Astrocyte (in vitro differentiated cells and primary cell): ENCODE results near the gene SLC5A3. TPM values are rescaled to one million over a fixed set of nuclear protein-coding genes. Genes with fewer than 3 reads are reported as not detected.
A peak's percentile ranks its signal among the peaks of the same experiment; 100 is the strongest.

ENCODE experiments used
- DNase-seq: peaks from one replicate; pipeline ENCODE4 v3.0.0-alpha.2; 2010; ENCODE audit warnings: low read depth
- FAIRE-seq: peaks from 2 replicates; lab custom pipeline; 2011; peaks lifted over from hg19 to GRCh38; lab: Jason Lieb, UNC
- H2AFZ ChIP-seq: 2 replicates; pipeline ENCODE4 v1.6.0; 2012; ENCODE audit warnings: low read depth, low read length, inconsistent platforms
- H3K27ac ChIP-seq: 2 replicates; pipeline ENCODE4 v1.5.1; 2011; ENCODE audit warnings: low read depth, low read length, inconsistent platforms
- H3K27me3 ChIP-seq: 2 replicates; pipeline ENCODE4 v1.6.0; 2011; ENCODE audit warnings: low read length, inconsistent platforms; ENCODE audit not compliant: insufficient read depth
- H3K36me3 ChIP-seq: 2 replicates; pipeline ENCODE4 v1.5.1; 2011; ENCODE audit warnings: low read length, inconsistent platforms; ENCODE audit not compliant: insufficient read depth
- H3K4me1 ChIP-seq: 2 replicates; pipeline ENCODE4 v1.5.1; 2011; ENCODE audit warnings: low read length, inconsistent platforms; ENCODE audit not compliant: insufficient read depth
- H3K4me2 ChIP-seq: 2 replicates; pipeline ENCODE4 v1.6.0; 2012; ENCODE audit warnings: low read length, inconsistent platforms
- H3K4me3 ChIP-seq: 2 replicates; pipeline ENCODE4 v1.5.1; 2011; ENCODE audit warnings: low read depth, mild to moderate bottlenecking, low read length, inconsistent platforms; ENCODE audit not compliant: insufficient read depth
- H3K79me2 ChIP-seq: 2 replicates; pipeline ENCODE4 v1.6.0; 2012; ENCODE audit warnings: mild to moderate bottlenecking, low read length, inconsistent platforms; ENCODE audit not compliant: insufficient read depth
- H3K9ac ChIP-seq: 2 replicates; pipeline ENCODE4 v1.6.0; 2012; ENCODE audit warnings: mild to moderate bottlenecking, low read length, inconsistent platforms
- H3K9me3 ChIP-seq: 2 replicates; pipeline ENCODE4 v1.5.1; 2012; ENCODE audit warnings: low read depth, mild to moderate bottlenecking, low read length, inconsistent platforms; ENCODE audit not compliant: insufficient read depth
- H4K20me1 ChIP-seq: 2 replicates; pipeline ENCODE4 v1.6.0; 2012; ENCODE audit warnings: low read length, inconsistent platforms; ENCODE audit not compliant: insufficient read depth
- H3K27ac Mint-ChIP-seq: one replicate; pipeline ENCODE4 v1.8.0; 2021; ENCODE audit warnings: mild to moderate bottlenecking, mixed read lengths; ENCODE audit not compliant: unreplicated experiment
- H3K27me3 Mint-ChIP-seq: one replicate; pipeline ENCODE4 v1.8.0; 2021; ENCODE audit warnings: low read depth, mixed read lengths; ENCODE audit not compliant: unreplicated experiment
- H3K36me3 Mint-ChIP-seq: one replicate; pipeline ENCODE4 v1.8.0; 2021; ENCODE audit warnings: low read depth, mixed read lengths; ENCODE audit not compliant: unreplicated experiment
- H3K4me1 Mint-ChIP-seq: one replicate; pipeline ENCODE4 v1.8.0; 2021; ENCODE audit warnings: low read depth, mixed read lengths; ENCODE audit not compliant: unreplicated experiment
- H3K4me3 Mint-ChIP-seq: one replicate; pipeline ENCODE4 v1.8.0; 2021; ENCODE audit warnings: mild to moderate bottlenecking, moderate library complexity, mixed read lengths; ENCODE audit not compliant: unreplicated experiment
- H3K9me3 Mint-ChIP-seq: one replicate; pipeline ENCODE4 v1.8.0; 2021; ENCODE audit warnings: mild to moderate bottlenecking, mixed read lengths; ENCODE audit not compliant: unreplicated experiment
- CTCF ChIP-seq: IDR thresholded peaks from 2 replicates; pipeline ENCODE4 v1.5.1; 2011; ENCODE audit warnings: low read depth, mild to moderate bottlenecking, inconsistent platforms, low read length, moderate library complexity; ENCODE audit not compliant: insufficient read depth
- EZH2 ChIP-seq: IDR thresholded peaks from 2 replicates; pipeline ENCODE4 v1.6.1; 2012; ENCODE audit warnings: mild to moderate bottlenecking, low read length, inconsistent platforms; ENCODE audit not compliant: insufficient read depth
- total RNA-seq: library from RNA; stranded (reverse); gene quantifications from 2 replicates; pipeline ENCODE4 v1.2.1, GENCODE V29; 2021

Gene SLC5A3
- total RNA-seq, 1 donor from 2014 or later = 22.1 TPM

GRCh38 chr21:34035619-34036354 is 37.6 kb upstream of the SLC5A3 start:
- Histone ChIP-seq H3K27ac (no peak overlapping the region), H3K4me1 (peaks cover 11% of the 10 kb centered on the region), H3K9ac (no peak overlapping the region), H3K36me3 (no peaks in the 10 kb centered on the region), H3K9me3 (no peaks in the 10 kb centered on the region), H3K79me2 (no peaks in the 10 kb centered on the region), H4K20me1 (no peaks in the 10 kb centered on the region), H3K4me2 (no peak overlapping the region), H3K27me3 (no peaks in the 10 kb centered on the region), H3K4me3 (no peak overlapping the region), H2AFZ (no peak overlapping the region)
- Mint-ChIP-seq H3K9me3 (peaks cover 7% of the 10 kb centered on the region), H3K4me3 (no peak overlapping the region), H3K27ac (no peak overlapping the region), H3K4me1 (peaks cover 12% of the 10 kb centered on the region), H3K27me3 (no peaks in the 10 kb centered on the region), H3K36me3 (peaks cover 1% of the 10 kb centered on the region)
- DNase-seq = no peak
- FAIRE-seq = no peak
- TF ChIP-seq EZH2 = no peak
- TF ChIP-seq CTCF = no peak

- H4K20me1 ChIP-seq = no peaks in the 10 kb centered on the region
- no peak overlapping the region for H3K4me3 ChIP-seq
- FAIRE-seq = no peak
- no peak for TF ChIP-seq CTCF
- TF ChIP-seq EZH2 = no peak
- no peaks in the 10 kb centered on the region for H3K9me3 ChIP-seq
- peaks cover 11% of the 10 kb centered on the region for H3K4me1 ChIP-seq
- Mint-ChIP-seq H3K9me3 (peaks cover 7% of the 10 kb centered on the region), H3K36me3 (peaks cover 1% of the 10 kb centered on the region), H3K4me1 (peaks cover 12% of the 10 kb centered on the region), H3K4me3 (peak overlapping the region; percentile 17), H3K27me3 (no peaks in the 10 kb centered on the region), H3K27ac (peak overlapping the region; percentile 64)
- no peaks in the 10 kb centered on the region for H3K36me3 ChIP-seq
- peak overlapping the region; percentile 70 for H2AFZ ChIP-seq
- H3K4me2 ChIP-seq = peak overlapping the region; percentile 67
- no peaks in the 10 kb centered on the region for H3K79me2 ChIP-seq
- no peaks in the 10 kb centered on the region for H3K27me3 ChIP-seq
- DNase-seq = peak; percentile 91
- H3K9ac ChIP-seq = peak overlapping the region; percentile 7
- peak overlapping the region; percentile 73 for H3K27ac ChIP-seq
Measured at GRCh38 chr21:34037009-34037795, 36.2 kb upstream of the SLC5A3 start.
